Astrocyte (in vitro differentiated cells and primary cell): ENCODE results near the gene RFX4.

Experiments used
- CTCF ChIP-seq: IDR thresholded peaks from 2 replicates; pipeline ENCODE4 v1.5.1; 2011; ENCODE audit warnings: low read depth, mild to moderate bottlenecking, inconsistent platforms, low read length, moderate library complexity; ENCODE audit not compliant: insufficient read depth
- EZH2 ChIP-seq: IDR thresholded peaks from 2 replicates; pipeline ENCODE4 v1.6.1; 2012; ENCODE audit warnings: mild to moderate bottlenecking, low read length, inconsistent platforms; ENCODE audit not compliant: insufficient read depth

DNA sequence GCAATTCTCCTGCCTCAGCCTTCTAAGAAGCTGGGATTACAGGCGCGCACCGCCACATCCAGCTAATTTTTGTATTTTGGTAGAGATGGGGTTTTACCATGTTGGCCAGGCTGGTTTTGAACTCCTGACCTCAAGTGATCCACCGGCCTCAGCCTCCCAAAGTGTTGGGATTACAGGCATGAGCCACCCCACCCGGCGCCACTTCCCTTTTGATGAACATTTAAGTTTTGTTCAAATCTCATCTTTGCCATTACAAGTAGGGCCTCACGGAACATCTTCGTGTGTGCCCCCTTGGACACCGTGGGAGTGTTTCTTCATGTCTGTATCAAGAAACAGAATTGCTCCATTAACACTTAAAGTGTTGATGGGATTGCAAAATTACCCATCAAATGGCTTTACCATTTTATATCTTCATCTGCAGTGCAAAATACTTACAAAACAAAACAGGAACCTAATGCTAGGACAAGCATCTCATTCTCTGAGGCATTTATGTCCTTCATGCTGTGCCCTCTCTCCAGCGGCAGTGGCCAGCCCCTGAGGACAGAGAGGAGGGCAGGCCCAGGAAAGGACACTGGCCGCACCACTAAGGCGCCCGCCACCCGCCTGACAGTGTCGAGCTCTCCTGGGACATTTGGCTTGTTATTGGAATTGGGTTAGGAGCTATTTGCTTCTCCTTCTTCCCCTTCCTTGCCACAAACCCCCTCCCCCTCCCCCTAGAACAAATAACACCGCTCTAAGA lies 61.7 kb downstream of the RFX4 start:
- TF ChIP-seq CTCF (no peak), EZH2 (peak; percentile 20)
